ENCODE data around the gene HAAO. TPM values are rescaled to one million over a fixed set of nuclear protein-coding genes. Genes with fewer than 3 reads are reported as not detected.

Gene HAAO
- total and polyA plus RNA-seq, 2 of the 8 experiments (the other 6 are each of a cell fraction or from before 2014, with no cell fraction given) = 2.5 to 7.0 TPM

DNA sequence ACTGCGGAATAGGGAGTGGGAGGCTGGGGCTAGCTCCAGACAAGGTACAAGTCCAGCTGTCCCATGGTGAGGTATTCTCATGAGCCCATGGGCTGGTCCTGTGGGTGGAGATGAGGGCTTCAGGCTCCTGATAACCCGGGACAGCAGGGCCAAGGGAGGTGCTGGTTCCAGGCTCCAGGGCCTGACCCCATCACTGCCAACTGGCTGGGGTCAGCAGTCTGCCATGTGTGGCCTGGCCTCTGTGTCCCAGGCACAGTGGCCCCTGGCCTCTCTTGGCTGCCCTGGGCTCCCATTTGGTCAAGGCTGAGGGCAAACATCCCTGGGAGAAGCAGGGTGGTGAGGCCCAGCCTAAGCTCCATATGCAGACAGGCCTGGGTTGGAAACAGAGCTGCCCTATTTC, 27.5 kb downstream of the HAAO start:
- Histone ChIP-seq H3K4me1 (replicated peaks in 1 of 4; ENCODE audit: control insufficient read depth in 3 of 4, insufficient read depth in 4 of 4, low read length in 3 of 4) (peaks cover 0 to 11% (median under 1%) of the 10 kb centered on the region in 4 experiments; a peak in 3 of 7 replicates), H2BK20ac (ENCODE audit: low read length) (no peak overlapping the region), H3K9me3 (ENCODE audit: insufficient read depth in 2 of 2, low read depth in 1 of 2, low read length in 1 of 2) (no peaks in the 10 kb centered on the region), H4K8ac (ENCODE audit: extremely low read depth, insufficient read depth, low read length) (peak overlapping the region; percentile 22; the same call in 1 of the 2 replicates), H3K36me3 (ENCODE audit: control insufficient read depth in 2 of 4, insufficient read depth in 4 of 4, low read length in 3 of 4) (no peaks in the 10 kb centered on the region; a peak in 2 of 8 replicates), H3K4me2 (ENCODE audit: insufficient read depth in 1 of 2, low read depth in 2 of 2, low read length in 2 of 2) (no peak overlapping the region), H2BK15ac (ENCODE audit: low read length) (no peak overlapping the region), H2BK12ac (ENCODE audit: low read depth, low read length) (no peak overlapping the region), H2AFZ (ENCODE audit: low read length) (no peak overlapping the region), H3K9ac (replicated peaks in 1 of 4; ENCODE audit: extremely low read depth in 1 of 4, low read depth in 3 of 4, low read length in 3 of 4) (no peak overlapping the region), H3K23me2 (ENCODE audit: low read depth, low read length) (no peaks in the 10 kb centered on the region), H3K56ac (replicated peaks; ENCODE audit: insufficient read length, low read depth, low read length) (no peak overlapping the region), H3K4me3 (ENCODE audit: extremely low read depth in 1 of 4, insufficient read depth in 2 of 4, low read depth in 3 of 4, low read length in 4 of 4) (no peak overlapping the region), H3K18ac (ENCODE audit: extremely low read depth, low read length) (no peak overlapping the region), H4K91ac (replicated peaks; ENCODE audit: insufficient read length, low read length) (no peak overlapping the region), H3K79me2 (ENCODE audit: control insufficient read depth in 1 of 2, insufficient read depth in 2 of 2, low read length in 2 of 2) (no peaks in the 10 kb centered on the region), H4K20me1 (replicated peaks in 1 of 2; ENCODE audit: control insufficient read depth in 1 of 2, insufficient read depth in 2 of 2, low read length in 2 of 2) (no peaks in the 10 kb centered on the region), H2BK120ac (replicated peaks; ENCODE audit: low read depth, low read length) (no peak overlapping the region), H3K27ac (ENCODE audit: low read depth, low read length) (no peak overlapping the region), H3K23ac (ENCODE audit: insufficient read length) (no peak overlapping the region), H2AK5ac (ENCODE audit: low read depth, low read length) (no peak overlapping the region), H3K14ac (ENCODE audit: insufficient read length) (no peak overlapping the region), H3K27me3 (replicated peaks in 1 of 4; ENCODE audit: control insufficient read depth in 3 of 4, extremely low read depth in 1 of 4, insufficient read depth in 3 of 4, low read length in 3 of 4) (no peaks in the 10 kb centered on the region), H3K4ac (replicated peaks; ENCODE audit: insufficient read length, low read depth, low read length) (no peak overlapping the region), H2BK5ac (ENCODE audit: low read depth, low read length) (no peak overlapping the region), H4K5ac (ENCODE audit: insufficient read length, low read depth, low read length) (no peak overlapping the region), H3K79me1 (ENCODE audit: low read depth, low read length) (no peaks in the 10 kb centered on the region)
- WGBS, 2 experiments (ENCODE audit: extremely low coverage in 1 of 2, insufficient coverage in 1 of 2, insufficient read length in 1 of 2, insufficient replicate concordance in 2 of 2, low coverage in 1 of 2, low lambda C conversion rate in 2 of 2, missing lambda C conversion rate in 1 of 2) = 80% methylated on average over 2 of the region's 2 CpGs; no CpG with 5 or more reads in 1 of the 2 experiments
- no peak for FAIRE-seq
- ChIA-PET CTCF (ENCODE audit: partially characterized antibody) (no interaction called here), POLR2A (ENCODE audit: partially characterized antibody) (interaction anchor here (0.9 kb wide), 1 partner anchor 28 kb away, joined by 3 read pairs; the partner anchor contains the start of gene HAAO)
- no peak for DNase-seq (ENCODE audit: low read depth in 1 of 2, low spot score in 2 of 2)
- TF ChIP-seq NRF1 (IDR thresholded peaks at IDR 0.05; ENCODE audit: low read depth, low read length) (no peak), SIN3A (conservative IDR thresholded peaks at IDR 0.05 in 1 of 2, IDR thresholded peaks at IDR 0.05 in 1 of 2; ENCODE audit: low read depth in 1 of 2, low read length in 2 of 2) (no peak), TAF1 (IDR thresholded peaks at IDR 0.05; ENCODE audit: low read depth, low read length) (no peak), CHD1 (IDR thresholded peaks at IDR 0.05; ENCODE audit: low read depth, low read length) (no peak), SAP30 (IDR thresholded peaks at IDR 0.05; ENCODE audit: insufficient read depth, insufficient replicate concordance, low read length) (no peak), CEBPB (IDR thresholded peaks at IDR 0.05; ENCODE audit: low read depth, low read length) (no peak), RFX5 (IDR thresholded peaks at IDR 0.05; ENCODE audit: borderline replicate concordance, low read depth, low read length) (no peak), BACH1 (IDR thresholded peaks at IDR 0.05; ENCODE audit: low read length) (no peak)
- TF ChIP-seq, protein P1, sequence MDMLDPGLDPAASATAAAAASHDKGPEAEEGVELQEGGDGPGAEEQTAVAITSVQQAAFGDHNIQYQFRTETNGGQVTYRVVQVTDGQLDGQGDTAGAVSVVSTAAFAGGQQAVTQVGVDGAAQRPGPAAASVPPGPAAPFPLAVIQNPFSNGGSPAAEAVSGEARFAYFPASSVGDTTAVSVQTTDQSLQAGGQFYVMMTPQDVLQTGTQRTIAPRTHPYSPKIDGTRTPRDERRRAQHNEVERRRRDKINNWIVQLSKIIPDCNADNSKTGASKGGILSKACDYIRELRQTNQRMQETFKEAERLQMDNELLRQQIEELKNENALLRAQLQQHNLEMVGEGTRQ (IDR thresholded peaks at IDR 0.05; ENCODE audit: low read length) = no peak

All from H1 (cell line).